ENCODE measurements around the gene CHID1. TPM values are rescaled to one million over a fixed set of nuclear protein-coding genes. Genes with fewer than 3 reads are reported as not detected.

CHID1 gene
- total RNA-seq, 3 donors from 2014 or later = 52.3 to 64.3 (median 55.3) TPM

DNA sequence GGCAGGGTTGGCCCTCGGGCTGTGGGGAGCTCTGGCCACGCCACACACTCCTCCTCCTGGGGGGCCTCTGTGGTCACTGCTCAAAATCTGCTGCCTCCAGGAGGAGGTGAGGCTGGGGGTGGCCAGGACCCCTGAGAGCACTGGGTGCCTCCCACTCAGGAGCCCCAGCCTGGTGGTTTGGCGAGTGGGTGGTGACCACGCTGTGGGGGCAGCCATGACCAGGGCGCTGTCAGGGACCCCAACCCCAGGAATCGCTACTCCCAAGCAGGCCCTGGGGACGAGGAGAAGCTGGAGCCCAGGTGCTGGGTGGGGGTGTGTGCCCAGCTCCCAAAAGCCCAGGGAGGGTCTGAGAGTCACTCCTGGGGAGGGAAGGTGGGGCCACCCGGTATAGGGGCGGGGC lies 37.8 kb downstream of the CHID1 start:
- intact Hi-C loops (cut with DNase I, micrococcal nuclease) = no loop called here
- DNase-seq = no peak
- Histone ChIP-seq H3K4me1 (ENCODE audit: low read depth) (no peaks in the 10 kb centered on the region), H3K4me3 (no peak overlapping the region), H3K36me3 (ENCODE audit: low read depth) (no peaks in the 10 kb centered on the region), H3K9me3 (no peaks in the 10 kb centered on the region)
- no peak for TF ChIP-seq CTCF (IDR thresholded peaks at IDR 0.05)
- no peak for ATAC-seq

DNA sequence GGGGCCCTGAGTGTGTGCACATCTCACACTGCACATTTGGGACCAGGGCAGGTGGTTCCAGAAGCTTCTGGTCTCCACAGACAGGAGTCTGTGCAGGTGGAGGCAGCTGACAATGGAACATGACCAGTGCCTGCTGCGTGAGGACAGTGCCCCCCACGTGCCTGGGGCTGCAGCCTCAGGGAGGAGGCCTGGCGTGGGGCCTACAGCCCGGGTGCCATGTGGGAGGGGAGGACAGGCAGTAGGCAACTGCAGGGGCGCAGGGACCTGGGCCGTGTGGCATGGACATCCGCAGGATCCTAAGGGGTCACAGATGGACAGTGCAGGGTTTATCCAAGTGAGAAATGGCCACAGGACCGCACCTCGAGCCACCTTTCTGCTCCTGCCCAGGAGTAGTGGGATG lies 39.1 kb downstream of the CHID1 start:
- no peaks in the 10 kb centered on the region for H3K36me3 ChIP-seq (ENCODE audit: low read depth)
- H3K4me1 ChIP-seq (ENCODE audit: low read depth) = no peaks in the 10 kb centered on the region
- no peak for ATAC-seq
- no peak overlapping the region for H3K4me3 ChIP-seq
- DNase-seq = no peak
- no peak for TF ChIP-seq CTCF (IDR thresholded peaks at IDR 0.05)
- intact Hi-C loops (cut with DNase I, micrococcal nuclease) = no loop called here
- no peaks in the 10 kb centered on the region for H3K9me3 ChIP-seq

- DNase-seq = no peak
- no peak for ATAC-seq
- intact Hi-C loops (cut with DNase I, micrococcal nuclease) = no loop called here
- H3K36me3 ChIP-seq (ENCODE audit: low read depth) = no peaks in the 10 kb centered on the region
- H3K9me3 ChIP-seq = no peaks in the 10 kb centered on the region
- no peak for TF ChIP-seq CTCF (IDR thresholded peaks at IDR 0.05)
- H3K4me3 ChIP-seq = no peak overlapping the region
- no peaks in the 10 kb centered on the region for H3K4me1 ChIP-seq (ENCODE audit: low read depth)
These were observed 40.2 kb downstream of the CHID1 start for GRCh38 chr11:870418-870817.

DNA sequence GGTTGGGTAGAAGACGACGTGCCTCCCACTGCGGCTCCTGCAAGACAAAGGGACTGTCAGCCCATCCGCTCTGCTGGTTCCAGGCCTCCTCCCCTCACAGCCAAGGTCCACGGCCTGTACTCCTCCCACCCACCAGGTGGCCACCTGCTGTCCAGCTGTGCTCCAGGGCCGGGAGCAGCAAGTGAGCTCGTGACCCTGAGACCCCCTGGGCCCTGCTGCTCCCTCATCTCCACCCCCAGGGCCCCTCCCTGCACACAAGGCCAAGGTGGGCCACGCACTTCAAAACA lies 40.5 kb downstream of the CHID1 start:
- no peaks in the 10 kb centered on the region for H3K36me3 ChIP-seq (ENCODE audit: low read depth)

DNA sequence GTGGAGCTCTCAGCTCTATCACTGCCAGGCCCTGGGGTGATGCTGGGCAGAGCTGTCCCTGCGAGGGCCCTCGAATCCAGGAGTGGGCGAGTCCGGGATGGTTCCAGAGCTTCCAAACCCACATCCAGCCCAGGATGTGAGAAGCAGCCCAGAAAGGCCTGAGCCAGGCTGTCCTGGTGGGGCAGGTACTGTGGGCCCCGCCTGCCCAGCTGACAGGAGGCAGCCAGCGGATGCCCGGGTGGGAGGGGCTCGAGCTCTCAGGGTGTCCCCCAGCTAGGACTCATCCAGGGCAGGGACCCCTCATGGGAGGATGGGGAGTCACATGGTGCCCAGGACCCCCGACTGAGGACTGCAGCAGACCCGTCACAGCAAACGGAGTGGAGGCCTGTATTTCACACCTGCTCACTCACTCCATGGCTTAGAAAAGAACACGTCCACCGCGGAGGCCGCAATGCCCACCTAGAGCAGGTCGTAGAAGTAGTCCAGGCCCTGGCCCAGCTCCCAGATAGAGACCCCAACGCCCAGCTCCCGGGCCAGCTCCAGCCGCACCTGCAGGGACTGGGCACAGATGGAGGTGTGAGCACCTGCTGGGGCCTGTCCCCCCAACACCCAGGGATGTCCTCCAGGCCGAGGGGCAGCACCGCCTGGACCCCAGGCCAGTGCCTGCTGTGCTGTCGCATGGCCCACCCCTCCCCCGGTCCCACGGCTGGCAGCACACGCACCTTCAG lies 41.0 kb downstream of the CHID1 start:
- intact Hi-C loops (cut with DNase I, micrococcal nuclease) = no loop called here
- H3K4me1 ChIP-seq (ENCODE audit: low read depth) = no peaks in the 10 kb centered on the region
- H3K4me3 ChIP-seq = no peak overlapping the region
- no peaks in the 10 kb centered on the region for H3K9me3 ChIP-seq
- H3K36me3 ChIP-seq (ENCODE audit: low read depth) = no peaks in the 10 kb centered on the region
- TF ChIP-seq CTCF (IDR thresholded peaks at IDR 0.05) = no peak
- DNase-seq (no peak), ATAC-seq (no peak)

More for the DNA sequence above, 40.5 kb downstream of the CHID1 start:
- ATAC-seq = no peak
- Histone ChIP-seq H3K9me3 (no peaks in the 10 kb centered on the region), H3K4me1 (ENCODE audit: low read depth) (no peaks in the 10 kb centered on the region), H3K4me3 (no peak overlapping the region)
- no peak for TF ChIP-seq CTCF (IDR thresholded peaks at IDR 0.05)
- no peak for DNase-seq
- intact Hi-C loops (cut with DNase I, micrococcal nuclease) = no loop called here

- Histone ChIP-seq H3K9me3 (no peaks in the 10 kb centered on the region), H3K4me1 (ENCODE audit: low read depth) (no peaks in the 10 kb centered on the region), H3K36me3 (ENCODE audit: low read depth) (no peaks in the 10 kb centered on the region), H3K4me3 (no peak overlapping the region)
- DNase-seq (no peak), ATAC-seq (no peak)
- intact Hi-C loops (cut with DNase I, micrococcal nuclease) = no loop called here
- TF ChIP-seq CTCF (IDR thresholded peaks at IDR 0.05) = no peak
These were observed 41.8 kb downstream of the CHID1 start for GRCh38 chr11:868802-869201.
